Right lobe of liver (tissue), 6 donors: ENCODE data around the gene DNM1. TPM values are rescaled to one million over a fixed set of nuclear protein-coding genes. Genes with fewer than 3 reads are reported as not detected.

Experiments used
- ATAC-seq, 4 donors: fragments of 200-7000 bp; cut with Tn5 transposase; one replicate each; pipeline ENCODE4 v1.9.1; 2020; ENCODE audit warnings: mild to moderate bottlenecking in 4 of 4, moderate library complexity in 4 of 4
- DNase-seq, 3 donors: peaks; one replicate each; pipeline ENCODE4 v3.0.0-alpha.2; 2020
- H3K27ac ChIP-seq, 3 donors: fragments of 200-600 bp; one replicate each; pipeline ENCODE4 v1.8.0; 2022
- H3K27me3 ChIP-seq, 2 donors: fragments of 200-600 bp; one replicate each; pipeline ENCODE4 v1.8.0; 2022
- H3K36me3 ChIP-seq, 4 donors: fragments of 200-600 bp; sonication (generic) in 1 of 4; one replicate each; pipeline versions ENCODE4 v1.5.1 to v1.8.0; 2017 to 2022; ENCODE audit warnings: control low read depth in 1 of 4
- H3K4me1 ChIP-seq, 4 donors: fragments of 200-600 bp; sonication (generic) in 1 of 4; one replicate each; pipeline versions ENCODE4 v1.5.1 to v1.8.0; 2017 to 2022; ENCODE audit warnings: control low read depth in 1 of 4
- H3K4me3 ChIP-seq, 3 donors: fragments of 200-600 bp; one replicate each; pipeline ENCODE4 v1.8.0; 2022
- H3K9me3 ChIP-seq, 4 donors: fragments of 200-600 bp; sonication (generic) in 1 of 4; one replicate each; pipeline versions ENCODE4 v1.5.1 to v1.8.0; 2017 to 2022; ENCODE audit warnings: control low read depth in 1 of 4
- CTCF ChIP-seq, 4 donors: fragments of 200-600 bp in 3 of 4; fragments of 450-650 bp in 1 of 4; IDR thresholded peaks; one replicate each; pipeline versions ENCODE4 v1.5.1 to v1.8.0; 2016 to 2022; ENCODE audit warnings: antibody characterized with exemption in 4 of 4, mild to moderate bottlenecking in 2 of 4
- POLR2A ChIP-seq: fragments of 450-650 bp; IDR thresholded peaks from one replicate; pipeline ENCODE4 v1.6.1; 2017; ENCODE audit warnings: antibody characterized with exemption, mild to moderate bottlenecking
- WGBS: methylation state at CpG from one replicate; pipeline ENCODE4 v1.1.6; 2018; ENCODE audit warnings: low coverage, low lambda C conversion rate; ENCODE audit not compliant: insufficient coverage; ENCODE audit errors: missing lambda C conversion rate; 5-methylcytosine and 5-hydroxymethylcytosine counted together
- intact Hi-C, 2 donors: fragments of 100-400 bp; cut with DNase I; formaldehyde crosslinking; loops; one replicate each; pipeline versions ENCODE4 v1.11.2 to v1.14.1; 2022
- total RNA-seq, 6 experiments: library from RNA; depleted of rRNA in 2 of 6; stranded (reverse); fragments of >200 nt in 2 of 6; fragmentation: NEBNext Ultra II Directional in 3 of 6; extraction: Animal tissue kit (Norgen Biotek cat#: 25700) in 3 of 6; gene quantifications; one replicate each; pipeline versions ENCODE4 v1.1.0 to v1.2.4, GENCODE V29; 2016 to 2023
- donor health status: DM: no; HTN: yes; CAD: no.
- donor health status: DM: no; HTN: no; CAD: no.
- donor health status: DM: no; HTN: no; CAD: no.
- donor health status: DM: no; HTN: yes; CAD: no.
- donor health status: DM: no; HTN: yes; CAD: no.

The DNM1 gene
- total RNA-seq, 6 experiments from 2014 or later = 0.43 to 3.1 (median 1.8) TPM

DNA sequence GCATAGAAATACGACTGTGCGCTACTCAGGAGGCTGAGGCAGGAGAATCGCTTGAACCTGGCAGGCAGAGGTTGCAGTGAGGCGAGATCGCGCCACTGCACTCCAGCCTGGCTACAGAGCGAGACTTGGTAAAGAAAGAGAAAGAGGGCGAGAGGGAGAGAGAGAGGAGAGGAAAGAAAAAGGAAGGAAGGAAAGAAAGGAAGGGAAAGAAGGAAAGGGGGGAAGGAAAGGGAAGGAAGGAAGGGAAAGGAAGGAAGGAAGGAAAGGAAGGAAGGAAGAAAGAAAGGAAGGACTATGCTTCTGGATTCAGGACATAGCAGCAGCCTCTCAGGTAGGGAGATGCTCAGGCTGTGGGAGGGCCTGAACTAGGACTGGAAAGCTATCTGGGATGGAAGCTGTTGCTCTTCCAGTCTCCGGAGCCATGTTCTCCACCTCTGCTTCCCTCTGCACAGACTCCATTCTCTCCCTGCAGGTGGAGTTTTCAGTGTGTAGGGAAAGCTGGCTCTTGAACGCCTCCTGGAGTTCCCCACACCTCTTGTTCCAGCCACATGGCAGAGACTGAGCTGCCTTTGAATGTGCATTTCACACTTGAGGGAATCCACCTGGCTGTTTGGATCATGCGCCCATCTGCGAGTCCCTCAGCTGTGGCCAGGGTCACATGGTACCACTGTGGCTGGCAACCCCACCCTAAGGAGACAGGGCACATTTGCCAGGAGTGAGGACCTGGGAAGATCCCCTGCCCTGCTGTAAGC, 82.0 kb downstream of the DNM1 start:
- no peaks in the 10 kb centered on the region for H3K4me1 ChIP-seq
- no peak for ATAC-seq
- no peak overlapping the region for H3K27ac ChIP-seq
- peaks cover 0 to 10% (median 0%) of the 10 kb centered on the region in 4 donors for H3K36me3 ChIP-seq
- DNase-seq = no peak
- no peak for TF ChIP-seq POLR2A
- TF ChIP-seq CTCF (IDR thresholded peaks at IDR 0.05) = no peak
- H3K27me3 ChIP-seq = no peaks in the 10 kb centered on the region
- intact Hi-C loops = no loop called here
- no peak overlapping the region for H3K4me3 ChIP-seq
- no peaks in the 10 kb centered on the region for H3K9me3 ChIP-seq
- WGBS = 89% methylated on average over 7 of the region's 12 CpGs

GRCh38 chr9:128286440-128286839, 83.3 kb downstream of the DNM1 start:
- intact Hi-C loops = no loop called here
- H3K27me3 ChIP-seq = no peaks in the 10 kb centered on the region
- H3K4me1 ChIP-seq = no peaks in the 10 kb centered on the region
- no peak overlapping the region for H3K27ac ChIP-seq
- TF ChIP-seq CTCF (IDR thresholded peaks at IDR 0.05) (no peak), POLR2A (no peak)
- no peaks in the 10 kb centered on the region for H3K9me3 ChIP-seq
- no peak overlapping the region for H3K4me3 ChIP-seq
- 68% methylated on average over 4 of the region's 6 CpGs for WGBS
- H3K36me3 ChIP-seq = peaks cover 0 to 10% (median 0%) of the 10 kb centered on the region in 4 donors
- DNase-seq (no peak), ATAC-seq (peak in 2 of 4 donors; percentile 28 to 34)

- TF ChIP-seq CTCF (IDR thresholded peaks at IDR 0.05) (no peak), POLR2A (no peak)
- WGBS = 74% methylated on average over 5 of the region's 11 CpGs
- DNase-seq = no peak
- peaks cover 0 to 10% (median 0%) of the 10 kb centered on the region in 4 donors for H3K36me3 ChIP-seq
- no peak overlapping the region for H3K27ac ChIP-seq
- no peaks in the 10 kb centered on the region for H3K4me1 ChIP-seq
- no peaks in the 10 kb centered on the region for H3K27me3 ChIP-seq
- no peaks in the 10 kb centered on the region for H3K9me3 ChIP-seq
- H3K4me3 ChIP-seq = no peak overlapping the region
- intact Hi-C loops = no loop called here
- no peak for ATAC-seq
Measured at GRCh38 chr9:128288273-128289004, 85.3 kb downstream of the DNM1 start.

- Histone ChIP-seq H3K4me3 (no peak overlapping the region), H3K9me3 (no peaks in the 10 kb centered on the region), H3K36me3 (no peaks in the 10 kb centered on the region), H3K4me1 (peaks cover 0 to 20% (median 8%) of the 10 kb centered on the region in 4 donors), H3K27ac (no peak overlapping the region), H3K27me3 (no peaks in the 10 kb centered on the region)
- intact Hi-C loops = loop anchor here (10.0 kb wide), 1 partner anchor 53 kb away; the partner anchor contains the start of gene SLC27A4 (in 2 of the 2)
- DNase-seq (no peak), ATAC-seq (no peak)
- TF ChIP-seq POLR2A = no peak
- WGBS = 92% methylated on average over 2 of the region's 3 CpGs
Measured at GRCh38 chr9:128292009-128292408, 88.8 kb downstream of the DNM1 start.

GRCh38 chr9:128293091-128293490, 89.9 kb downstream of the DNM1 start:
- ATAC-seq (no peak), DNase-seq (no peak)
- intact Hi-C loops = loop anchor here (10.0 kb wide), 1 partner anchor 52 kb away; the partner anchor contains the start of gene SLC27A4 (in 2 of the 2)
- no peak for TF ChIP-seq CTCF (IDR thresholded peaks at IDR 0.05)
- no peak for TF ChIP-seq POLR2A
- 84% methylated on average over 4 of the region's 4 CpGs for WGBS
- Histone ChIP-seq H3K4me3 (no peak overlapping the region), H3K27ac (no peak overlapping the region), H3K9me3 (no peaks in the 10 kb centered on the region), H3K4me1 (peaks cover 0 to 25% (median 10%) of the 10 kb centered on the region in 4 donors), H3K36me3 (no peaks in the 10 kb centered on the region), H3K27me3 (no peaks in the 10 kb centered on the region)
